RCC 7860 (cell line): ENCODE results near the gene NOSIP.

Experiments used
- DNase-seq: peaks from one replicate; pipeline ENCODE4 v3.0.0-alpha.2; 2015; ENCODE audit warnings: low spot score
- FAIRE-seq: peaks from 2 replicates; lab custom pipeline; 2012; peaks lifted over from hg19 to GRCh38; lab: Jason Lieb, UNC

Gene NOSIP

GRCh38 chr19:49595819-49596404 is 15.6 kb upstream of the NOSIP start:
- no peak for DNase-seq
- FAIRE-seq = no peak

GRCh38 chr19:49594993-49595818 is 14.8 kb upstream of the NOSIP start:
- FAIRE-seq = no peak
- no peak for DNase-seq

GRCh38 chr19:49594157-49594992 is 14.0 kb upstream of the NOSIP start:
- FAIRE-seq (no peak), DNase-seq (no peak)

- no peak for FAIRE-seq
These were observed 13.1 kb upstream of the NOSIP start for GRCh38 chr19:49593233-49594113.

GRCh38 chr19:49592486-49593232 is 12.3 kb upstream of the NOSIP start:
- DNase-seq (no peak), FAIRE-seq (no peak)

More at GRCh38 chr19:49593233-49594113, 13.1 kb upstream of the NOSIP start:
- peak; percentile 67 for DNase-seq

GRCh38 chr19:49591731-49592485 is 11.6 kb upstream of the NOSIP start:
- no peak for FAIRE-seq

GRCh38 chr19:49590971-49591730 is 10.8 kb upstream of the NOSIP start, which contains the start of gene PRR12:
TSS of gene PRR12 (plus strand) at chr19:49591182. CDS start at chr19:49591655, 473 bp downstream.
- DNase-seq = peak; percentile 34
- no peak for FAIRE-seq

More at GRCh38 chr19:49591731-49592485, 11.6 kb upstream of the NOSIP start:
- peak; percentile 10 for DNase-seq

GRCh38 chr19:49590071-49590970 is 10.0 kb upstream of the NOSIP start:
- peak; percentile 77 for FAIRE-seq
- DNase-seq = peak; percentile 93

- FAIRE-seq (no peak), DNase-seq (no peak)
These were observed 9.1 kb upstream of the NOSIP start for GRCh38 chr19:49589502-49589905.

- FAIRE-seq (no peak), DNase-seq (no peak)
These were observed 8.2 kb upstream of the NOSIP start for GRCh38 chr19:49588365-49589122.

- FAIRE-seq (no peak), DNase-seq (no peak)
These were observed 6.9 kb upstream of the NOSIP start for GRCh38 chr19:49587227-49587626.

GRCh38 chr19:49585023-49585422 is 4.7 kb upstream of the NOSIP start:
- no peak for FAIRE-seq
- DNase-seq = no peak

- no peak for FAIRE-seq
- no peak for DNase-seq
These were observed 2.9 kb upstream of the NOSIP start for GRCh38 chr19:49583239-49583638.

- no peak for FAIRE-seq
- no peak for DNase-seq
These were observed 702 bp upstream of the NOSIP start, which contains the start of gene PRRG2 for GRCh38 chr19:49581007-49581508. TSS of gene PRRG2 (plus strand) at chr19:49581316. CDS start at chr19:49583220, 1,904 bp downstream.

- DNase-seq (no peak), FAIRE-seq (no peak)
These were observed 451 bp downstream of the NOSIP start for GRCh38 chr19:49579947-49580263.

- no peak for DNase-seq
- no peak for FAIRE-seq
These were observed 1.2 kb downstream of the NOSIP start for GRCh38 chr19:49579193-49579592.
